GM13976 (cell line): ENCODE data around the gene P2RX5.
A peak's percentile ranks its signal among the peaks of the same experiment; 100 is the strongest.

Experiments used
- DNase-seq: peaks from one replicate; pipeline ENCODE4 v3.0.0; 2012; ENCODE audit warnings: low spot score
- in situ Hi-C: fragments of 300-500 bp; cut with MboI; formaldehyde crosslinking; loops from one replicate; pipeline ENCODE4 v1.12.0; 2022; ENCODE audit warnings: low sequenced_read_pairs, mixed read lengths, inconsistent platforms; ENCODE audit not compliant: unreplicated experiment
- TF ChIP-seq, protein P1 (sequence below): IDR thresholded peaks from 2 replicates; pipeline ENCODE4 v1.5.1; 2012; ENCODE audit warnings: borderline replicate concordance, mild to moderate bottlenecking; ENCODE audit not compliant: insufficient read depth; ENCODE audit errors: extremely low read depth, missing control alignments, control extremely low read depth

Gene P2RX5

DNA sequence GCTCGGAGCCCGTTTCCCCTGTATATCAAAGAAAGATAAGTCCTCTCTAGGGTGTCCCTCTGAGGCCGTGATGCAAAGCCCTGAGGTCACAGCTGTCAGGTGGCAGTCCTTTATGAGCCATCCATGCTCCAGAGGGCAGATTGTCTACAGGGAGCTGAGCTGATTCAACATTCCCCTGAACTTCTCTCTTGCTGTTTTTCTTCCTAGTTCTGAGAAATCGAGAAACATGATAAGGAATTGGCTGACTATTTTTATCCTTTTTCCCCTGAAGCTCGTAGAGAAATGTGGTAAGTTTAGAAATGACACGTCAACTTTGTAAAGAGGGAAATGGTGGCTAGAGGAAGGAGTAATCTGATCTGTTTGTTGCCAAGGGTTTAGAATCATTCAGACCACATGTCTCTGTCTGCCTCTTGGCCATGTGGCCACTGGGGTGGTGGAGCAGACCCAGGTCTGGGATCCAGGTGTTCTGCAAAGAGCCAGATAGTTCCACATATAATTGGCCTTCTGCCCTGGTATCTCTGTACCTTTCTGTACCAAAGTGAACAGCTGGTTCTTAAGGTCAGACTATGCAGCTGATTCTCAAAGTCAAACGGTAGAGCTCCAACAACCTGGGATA lies 55.9 kb downstream of the P2RX5 start:
- DNase-seq = no peak
- TF ChIP-seq, protein P1, sequence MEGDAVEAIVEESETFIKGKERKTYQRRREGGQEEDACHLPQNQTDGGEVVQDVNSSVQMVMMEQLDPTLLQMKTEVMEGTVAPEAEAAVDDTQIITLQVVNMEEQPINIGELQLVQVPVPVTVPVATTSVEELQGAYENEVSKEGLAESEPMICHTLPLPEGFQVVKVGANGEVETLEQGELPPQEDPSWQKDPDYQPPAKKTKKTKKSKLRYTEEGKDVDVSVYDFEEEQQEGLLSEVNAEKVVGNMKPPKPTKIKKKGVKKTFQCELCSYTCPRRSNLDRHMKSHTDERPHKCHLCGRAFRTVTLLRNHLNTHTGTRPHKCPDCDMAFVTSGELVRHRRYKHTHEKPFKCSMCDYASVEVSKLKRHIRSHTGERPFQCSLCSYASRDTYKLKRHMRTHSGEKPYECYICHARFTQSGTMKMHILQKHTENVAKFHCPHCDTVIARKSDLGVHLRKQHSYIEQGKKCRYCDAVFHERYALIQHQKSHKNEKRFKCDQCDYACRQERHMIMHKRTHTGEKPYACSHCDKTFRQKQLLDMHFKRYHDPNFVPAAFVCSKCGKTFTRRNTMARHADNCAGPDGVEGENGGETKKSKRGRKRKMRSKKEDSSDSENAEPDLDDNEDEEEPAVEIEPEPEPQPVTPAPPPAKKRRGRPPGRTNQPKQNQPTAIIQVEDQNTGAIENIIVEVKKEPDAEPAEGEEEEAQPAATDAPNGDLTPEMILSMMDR = no peak
- in situ Hi-C loops = loop anchor here (5.0 to 25.0 kb wide), 2 partner anchors 48 to 603 kb away; no protein-coding TSS in a partner anchor

DNA sequence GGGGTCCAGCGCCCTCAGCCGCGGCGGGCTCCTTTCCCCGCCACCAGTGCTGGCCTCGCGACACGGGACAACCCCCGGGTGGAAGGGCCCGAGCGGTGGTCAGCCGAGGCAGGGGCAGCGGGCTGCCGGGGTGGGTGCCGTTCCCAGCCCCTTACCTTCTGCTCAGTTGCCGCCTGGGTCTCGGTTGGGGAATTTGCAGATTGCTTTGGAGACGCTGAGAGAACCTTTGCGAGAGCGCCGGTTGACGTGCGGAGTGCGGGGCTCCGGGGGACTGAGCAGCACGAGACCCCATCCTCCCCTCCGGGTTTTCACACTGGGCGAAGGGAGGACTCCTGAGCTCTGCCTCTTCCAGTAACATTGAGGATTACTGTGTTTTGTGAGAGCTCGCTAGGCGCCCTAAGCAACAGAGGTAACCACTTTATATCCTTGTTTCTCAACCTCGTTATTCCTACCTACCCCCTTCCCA lies 59.0 kb downstream of the P2RX5 start:
- TF ChIP-seq, protein P1 = no peak
- no peak for DNase-seq
- in situ Hi-C loops = loop anchor here (25.0 kb wide), 1 partner anchor 600 kb away; no protein-coding TSS in a partner anchor

DNA sequence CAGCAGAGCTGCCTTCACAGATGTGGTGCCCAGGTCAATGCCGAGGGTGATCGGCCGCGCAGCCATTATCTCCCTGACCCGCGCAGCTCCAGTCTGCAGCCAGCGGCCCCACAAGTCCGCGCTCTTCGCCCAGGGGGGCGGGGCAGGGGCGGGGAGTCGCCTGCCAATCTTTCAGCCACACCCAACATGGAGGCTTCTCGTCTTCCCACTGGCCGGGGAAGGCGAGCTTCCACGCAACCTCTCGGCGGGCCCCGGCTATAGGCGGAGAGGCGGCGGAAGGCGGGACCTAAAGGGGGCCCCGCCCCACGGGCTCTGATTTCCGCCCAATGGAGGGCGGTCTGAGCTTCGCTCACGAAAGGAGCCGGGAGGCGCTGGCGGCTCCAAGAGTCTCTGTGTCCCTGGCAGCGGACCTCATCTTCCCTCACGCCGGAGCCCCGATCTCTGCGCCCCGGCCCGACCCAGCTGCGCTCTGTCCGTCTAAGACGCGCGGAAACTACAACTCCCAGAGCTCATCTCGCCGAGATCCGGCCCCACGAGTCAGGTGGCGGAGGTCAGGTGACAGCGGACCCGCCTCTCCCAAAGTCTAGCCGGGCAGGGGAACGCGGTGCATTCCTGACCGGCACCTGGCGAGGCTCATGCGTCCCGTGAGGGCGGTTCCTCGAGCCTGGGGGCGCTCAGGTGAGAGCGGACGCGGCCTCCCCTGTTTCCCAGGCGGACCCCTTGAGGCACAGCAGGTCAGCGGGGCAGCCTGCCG lies 59.6 kb downstream of the P2RX5 start, which contains the start of the genes CTNS and SHPK:
Gene CTNS (plus strand): TSS at position 607 of the 754 bp plus-strand sequence. CDS start 3,447 bp downstream, outside the sequence.
Gene SHPK (minus strand): TSS at position 97 of the 754 bp plus-strand sequence. CDS start 31 bp downstream, at position 66.
- TF ChIP-seq, protein P1 = no peak
- DNase-seq = peak; percentile 100
- in situ Hi-C loops = loop anchor here (25.0 kb wide), 1 partner anchor 599 kb away; no protein-coding TSS in a partner anchor

DNA sequence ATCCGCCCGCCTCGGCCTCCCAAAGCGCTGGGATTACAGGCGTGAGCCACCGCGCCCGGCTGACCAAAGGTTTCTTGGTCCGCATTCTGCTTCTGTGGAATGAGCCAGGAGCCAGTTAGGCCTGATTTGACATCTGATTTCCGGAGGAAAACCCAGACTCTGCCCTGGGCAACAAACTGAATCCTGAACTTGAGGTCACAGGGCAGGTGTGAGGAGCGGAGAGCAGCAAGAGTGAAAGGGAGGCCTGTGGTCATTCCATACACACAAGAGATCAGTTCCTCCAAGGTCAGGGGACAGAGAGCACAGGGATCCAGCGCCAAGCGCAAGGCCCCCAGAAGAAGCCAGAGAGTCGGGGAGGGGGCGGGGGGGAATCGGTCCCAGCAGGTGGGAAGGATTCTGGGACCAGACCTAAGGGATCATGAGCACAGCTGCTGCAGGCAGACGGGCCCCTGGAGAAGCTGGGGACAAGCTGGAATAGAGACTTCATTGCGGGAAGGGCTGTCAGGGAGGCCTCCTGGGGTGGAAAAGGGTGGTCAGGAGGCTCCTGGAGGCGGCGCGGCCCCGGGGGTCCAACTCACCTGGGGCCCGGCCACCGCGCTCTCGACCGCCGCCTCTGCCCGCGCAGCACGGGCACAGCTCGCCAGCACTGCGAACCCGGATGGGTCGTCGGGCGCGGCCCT lies 60.3 kb downstream of the P2RX5 start:
- TF ChIP-seq, protein P1 = no peak
- in situ Hi-C loops = loop anchor here (25.0 kb wide), 1 partner anchor 598 kb away; no protein-coding TSS in a partner anchor
- peak; percentile 50 for DNase-seq

DNA sequence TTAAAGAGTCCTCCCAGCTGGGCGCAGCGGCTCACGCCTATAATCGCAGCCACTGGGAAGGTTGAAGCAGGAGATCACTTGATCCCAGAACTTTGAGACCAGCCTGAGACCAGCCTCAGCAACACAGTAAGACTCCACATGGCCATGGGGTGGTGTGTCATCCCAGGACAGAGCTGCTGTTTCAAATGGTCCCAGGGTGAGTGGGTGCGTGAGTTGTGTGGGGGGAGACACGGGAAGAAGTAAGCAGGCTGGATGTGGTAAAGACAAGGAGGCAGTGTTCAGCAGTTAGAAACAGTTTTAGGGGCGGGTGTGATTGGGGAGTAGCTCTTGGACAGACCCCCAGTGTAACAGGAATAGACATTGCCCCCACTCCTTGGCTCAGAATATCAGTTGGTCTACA lies 63.7 kb downstream of the P2RX5 start:
- TF ChIP-seq, protein P1 = no peak
- DNase-seq = no peak
- in situ Hi-C loops = loop anchor here (25.0 kb wide), 1 partner anchor 595 kb away; no protein-coding TSS in a partner anchor

DNA sequence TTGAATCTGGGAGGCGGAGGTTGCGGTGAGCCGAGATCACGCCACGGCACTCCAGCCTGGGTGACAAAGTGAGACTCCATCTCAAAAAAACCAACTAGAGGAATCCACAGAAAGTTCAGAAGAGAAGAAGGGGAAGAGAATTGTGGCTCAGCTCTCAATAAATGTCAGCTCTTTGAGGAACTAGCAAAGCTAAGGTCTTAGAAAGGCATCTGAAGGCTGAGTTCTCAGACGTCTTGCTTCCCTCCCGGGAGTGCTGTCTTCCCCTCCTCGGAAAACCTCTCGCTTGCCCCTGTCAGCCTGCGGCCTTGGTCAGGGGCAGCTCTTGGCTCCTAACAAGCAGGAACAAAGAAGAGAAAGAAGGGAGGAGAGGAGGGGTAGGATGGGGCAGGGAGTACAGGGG lies 65.2 kb downstream of the P2RX5 start:
- no peak for DNase-seq
- in situ Hi-C loops = loop anchor here (25.0 kb wide), 1 partner anchor 593 kb away; no protein-coding TSS in a partner anchor
- TF ChIP-seq, protein P1 = no peak
